ENCODE data around the gene RTL1.

The RTL1 gene

GRCh38 chr14:100845341-100845740 lies 58.2 kb downstream of the RTL1 start:
- no peak for DNase-seq

DNA sequence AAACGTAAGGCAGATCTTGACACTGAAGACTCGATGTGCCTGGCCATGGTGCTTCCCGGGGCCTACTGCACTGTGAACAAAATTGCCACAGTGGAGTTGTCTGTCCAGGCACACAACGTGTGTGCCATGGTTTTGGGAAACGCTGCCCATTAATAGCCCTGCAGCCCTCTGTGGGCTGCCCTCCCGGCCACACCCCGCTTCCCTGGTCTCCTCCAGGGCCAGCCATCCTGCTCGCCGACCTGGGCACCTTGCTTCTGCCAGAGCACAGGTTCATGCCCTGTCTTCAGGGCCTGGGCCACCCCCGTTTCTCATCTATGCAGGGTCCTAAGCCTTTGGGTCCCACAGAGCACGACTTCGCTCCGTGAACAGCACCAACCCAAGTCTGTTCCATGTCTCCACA lies 58.7 kb downstream of the RTL1 start:
- DNase-seq = no peak

GRCh38 chr14:100844421-100844820 lies 59.1 kb downstream of the RTL1 start:
- DNase-seq = no peak

- DNase-seq = no peak
These were observed 59.5 kb downstream of the RTL1 start for GRCh38 chr14:100844082-100844408.

DNA sequence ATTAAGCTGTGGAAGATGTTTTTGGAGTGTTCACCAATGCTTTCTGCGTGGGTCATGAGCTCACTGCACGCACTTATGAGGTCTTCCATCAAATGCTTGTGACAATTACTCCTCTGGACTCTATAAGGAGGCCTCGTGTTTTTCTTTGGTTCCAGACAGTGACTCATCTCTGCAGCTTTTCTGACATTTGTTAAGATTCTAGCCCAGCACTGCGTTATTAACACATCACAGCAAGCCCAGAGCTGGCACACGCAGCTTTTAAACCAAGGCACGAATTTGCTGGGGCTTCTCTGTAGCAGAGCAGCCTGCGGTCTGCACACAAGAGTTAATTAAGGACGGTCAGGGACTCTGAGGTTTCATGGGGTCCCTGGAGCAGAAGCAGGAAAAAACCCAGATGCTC lies 60.7 kb downstream of the RTL1 start:
- DNase-seq = no peak

DNA sequence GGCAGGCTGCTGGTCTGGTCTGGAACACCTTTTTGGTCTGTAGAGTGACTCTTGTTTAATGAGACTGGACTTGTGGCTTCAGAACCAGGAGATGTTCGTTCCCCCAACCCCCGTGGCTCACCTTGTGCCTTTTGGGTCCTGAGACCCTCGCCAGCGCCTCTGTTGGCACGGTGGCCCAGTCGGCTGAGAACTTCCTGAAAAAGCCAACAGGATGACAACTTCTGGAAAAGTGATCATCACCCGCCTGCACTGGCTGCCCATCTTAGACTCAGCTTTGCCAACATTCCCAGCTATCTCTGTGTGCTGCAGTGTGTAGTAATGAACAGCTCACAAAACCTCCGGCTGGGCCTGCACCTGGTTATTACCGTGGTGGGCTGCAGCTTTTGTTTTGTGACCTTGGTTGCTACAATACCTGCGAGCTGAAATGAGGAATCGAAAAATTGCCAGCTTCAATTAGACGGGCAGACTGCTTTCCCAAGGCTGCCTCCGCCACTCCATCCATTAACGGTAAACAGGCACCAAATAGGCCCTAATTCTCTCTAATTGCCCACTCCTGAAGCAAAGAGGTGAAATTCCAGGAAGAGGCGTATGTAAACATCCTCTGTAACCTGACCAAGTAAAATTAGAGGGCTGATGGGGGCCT lies 61.6 kb downstream of the RTL1 start:
- no peak for DNase-seq

- DNase-seq = no peak
These were observed 62.3 kb downstream of the RTL1 start for GRCh38 chr14:100841066-100841760.

- no peak for DNase-seq
These were observed 63.0 kb downstream of the RTL1 start for GRCh38 chr14:100840286-100841065.

- no peak for DNase-seq
These were observed 63.8 kb downstream of the RTL1 start for GRCh38 chr14:100839681-100840111.

DNA sequence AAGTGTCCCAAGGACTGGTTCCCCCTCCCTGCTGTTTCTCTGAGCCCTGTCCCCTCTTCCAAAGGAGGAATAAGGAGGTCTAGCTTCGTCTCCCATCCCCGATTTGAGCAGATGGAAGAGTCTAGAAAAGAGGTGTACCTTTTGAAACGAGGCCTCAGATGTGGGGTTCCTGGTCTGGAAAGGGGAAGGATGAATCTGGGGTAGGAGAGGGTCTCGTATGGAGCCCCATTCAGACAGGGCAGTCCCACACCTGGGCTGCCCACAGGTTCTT lies 64.3 kb downstream of the RTL1 start:
- DNase-seq = no peak

- no peak for DNase-seq
These were observed 64.8 kb downstream of the RTL1 start for GRCh38 chr14:100838493-100839314.

DNA sequence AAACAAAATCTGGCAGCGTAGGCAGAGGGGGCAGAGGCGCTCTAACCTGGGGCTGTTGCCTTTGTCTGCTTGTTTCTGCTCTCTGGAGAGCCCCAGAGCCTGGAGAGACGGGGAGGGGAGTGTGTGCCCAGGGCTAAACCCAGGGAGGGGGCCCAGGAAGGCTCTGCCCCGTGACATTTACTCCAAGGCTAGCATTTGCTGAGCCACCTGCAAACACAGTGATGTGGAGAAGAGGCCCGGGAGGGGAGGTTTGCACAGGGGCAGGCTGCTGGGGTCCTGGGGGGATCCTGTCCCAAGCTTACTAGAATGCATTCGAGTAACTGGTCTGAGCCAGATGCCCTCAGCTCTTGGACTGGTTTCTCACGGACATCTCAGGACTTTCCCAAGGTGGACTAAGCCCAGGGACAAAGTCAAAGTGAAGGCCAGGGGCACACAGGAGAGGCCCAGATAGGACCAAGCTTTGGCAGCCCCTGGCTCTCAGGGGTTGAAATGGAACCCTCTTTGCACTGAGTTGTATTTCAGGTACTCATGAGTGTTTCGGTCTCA lies 65.6 kb downstream of the RTL1 start:
- DNase-seq = no peak

- DNase-seq = no peak
These were observed 66.3 kb downstream of the RTL1 start for GRCh38 chr14:100836941-100837804.

GRCh38 chr14:100836311-100836805 lies 67.2 kb downstream of the RTL1 start:
- DNase-seq = no peak

GRCh38 chr14:100835548-100836310 lies 67.8 kb downstream of the RTL1 start:
- DNase-seq = no peak

DNA sequence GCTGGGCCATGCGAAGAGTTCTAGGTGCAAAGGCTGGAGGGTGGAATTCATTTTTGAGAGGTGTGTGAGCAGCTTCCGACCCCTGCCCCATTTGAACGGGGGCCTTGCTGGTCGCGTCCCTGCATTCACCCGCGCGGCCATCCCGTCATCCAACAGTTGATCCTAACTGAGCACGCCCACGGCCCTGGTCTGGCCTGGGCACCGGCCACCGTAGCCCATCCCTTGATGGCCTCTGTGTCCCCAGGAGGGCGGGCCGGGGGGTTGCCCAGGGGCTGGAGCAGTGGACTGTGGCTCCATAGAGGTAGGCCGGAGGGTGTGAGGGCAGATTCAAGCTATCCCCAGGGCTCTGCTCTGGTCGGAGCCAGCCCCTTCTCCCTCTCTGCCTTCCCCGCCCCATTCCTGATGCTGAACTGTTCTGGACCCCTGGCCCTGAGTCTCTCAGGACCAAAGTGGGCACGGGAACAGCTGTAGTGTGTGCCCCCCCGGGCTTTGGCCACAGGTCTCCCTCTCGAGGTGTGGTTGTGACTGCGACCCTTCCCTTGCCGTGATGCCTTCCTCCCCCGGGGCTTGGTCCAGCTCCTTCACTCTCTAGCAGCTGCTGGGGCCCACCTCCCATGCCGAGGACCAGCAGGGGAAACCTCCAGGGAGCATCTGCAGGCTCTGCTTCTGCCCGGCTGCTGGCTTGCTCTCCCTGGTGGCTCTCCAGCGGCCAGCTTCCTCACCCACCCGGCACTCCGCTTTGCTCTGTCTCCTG lies 68.6 kb downstream of the RTL1 start:
- DNase-seq = no peak

DNA sequence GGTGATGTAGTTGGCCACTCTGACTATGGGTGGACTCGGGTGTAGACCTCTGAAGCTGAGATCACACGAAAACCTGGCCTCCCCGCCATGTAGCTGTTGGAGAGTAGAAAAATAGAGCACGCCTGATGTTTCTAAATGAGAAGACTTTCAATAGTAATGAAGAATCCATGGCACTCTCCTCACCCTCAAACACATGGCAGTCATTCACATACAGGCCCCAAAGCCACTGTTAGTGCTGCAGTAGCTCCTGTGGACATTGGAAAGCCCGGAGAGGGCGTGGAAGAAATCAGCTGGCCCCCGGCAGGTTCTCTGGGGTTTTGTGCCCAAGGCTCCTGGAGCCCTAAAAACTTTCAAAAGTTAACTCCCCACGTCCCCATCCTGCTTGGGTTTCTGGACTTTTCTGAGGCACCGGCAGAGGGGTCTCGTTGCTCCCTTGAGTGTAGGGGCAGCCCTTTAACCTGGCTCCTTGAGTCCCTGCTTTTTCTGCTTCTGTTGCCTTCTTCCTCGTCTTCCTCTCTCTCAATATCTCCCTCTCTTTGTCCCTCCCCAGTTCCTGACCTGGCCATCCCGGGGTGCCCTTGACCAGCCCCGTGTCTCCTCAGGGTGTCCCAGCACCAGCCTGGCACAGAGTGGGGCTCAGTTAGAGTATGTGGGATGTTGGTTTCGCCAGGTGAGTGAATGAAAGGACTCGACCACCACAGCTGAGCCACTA lies 69.3 kb downstream of the RTL1 start:
- DNase-seq = no peak

GRCh38 chr14:100832311-100832960 lies 71.1 kb downstream of the RTL1 start:
- no peak for DNase-seq

DNA sequence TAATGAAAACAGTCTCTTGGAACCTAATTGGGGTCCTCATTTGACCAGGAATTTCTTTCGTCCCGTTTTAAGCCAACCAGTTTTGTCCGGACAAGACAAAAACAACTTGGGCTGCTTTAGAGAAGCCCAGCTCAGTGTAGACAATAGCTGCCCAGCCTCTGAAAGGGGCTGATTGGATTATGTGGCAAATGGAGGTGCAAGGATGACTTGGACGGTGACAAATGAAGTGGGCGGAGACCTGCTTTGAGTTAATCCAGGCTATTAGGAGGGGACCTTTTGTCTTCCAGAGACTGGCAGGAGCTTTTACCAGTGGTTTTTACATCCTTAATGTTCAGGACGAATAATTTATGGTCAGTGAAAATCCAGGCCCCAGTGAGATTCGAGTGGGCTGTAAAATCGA lies 72.8 kb downstream of the RTL1 start:
- no peak for DNase-seq

All from activated CD4-positive, alpha-beta T cell treated with anti-CD3 and anti-CD28 coated beads, Interleukin-2, amount 50 U/mL, for 4 hours (primary cell).